HepG2 (cell line): ENCODE results near the gene TTLL10. TPM values are rescaled to one million over a fixed set of nuclear protein-coding genes. Genes with fewer than 3 reads are reported as not detected.

Source experiments
- ATAC-seq: fragments of 200-7000 bp; cut with Tn5 transposase; 3 replicates; pipeline ENCODE4 v1.9.1; 2020; ENCODE audit warnings: mild to moderate bottlenecking, moderate library complexity
- BruUV-seq: library from RNA; stranded (reverse); fragments of 400-500 nt; replicated peaks from 2 replicates; lab custom pipeline; 2021; lab: Mats Ljungman, UMichigan
- CTCF ChIA-PET: fragments of 300-600 bp; formaldehyde crosslinking; extraction: SDS; loops from one replicate; lab custom pipeline; 2021; ENCODE audit warnings: low total read pairs, inconsistent platforms, low intra/inter-chr PET ratio; lab: Yijun Ruan, JAX
- POLR2A ChIA-PET: fragments of 350-600 bp; sonication (Branson Sonifier 250); formaldehyde crosslinking; loops from one replicate; lab custom pipeline; 2020; ENCODE audit warnings: antibody characterized with exemption, inconsistent platforms; lab: Yijun Ruan, JAX
- DNase-seq: peaks from one replicate; pipeline ENCODE4 v3.0.0-alpha.2; 2015; ENCODE audit warnings: low spot score
- FAIRE-seq: peaks from 3 replicates; lab custom pipeline; 2011; peaks lifted over from hg19 to GRCh38; lab: Jason Lieb, UNC
- H2AFZ ChIP-seq: one replicate; pipeline ENCODE4 v1.6.1; 2011; ENCODE audit warnings: low read length, inconsistent platforms
- H3K27ac ChIP-seq: fragments of 300-600 bp; 3 replicates; pipeline ENCODE4 v1.8.0; 2011; ENCODE audit warnings: mixed run types, mild to moderate bottlenecking, mixed read lengths, low read length, inconsistent platforms; ENCODE audit not compliant: insufficient read depth; ENCODE audit errors: extremely low read length
- H3K27me3 ChIP-seq, 2 experiments: fragments of 200-600 bp in 1 of 2; 2 replicates in 1 of 2; 3 replicates in 1 of 2; pipeline versions ENCODE4 v1.6.0 to v1.8.0; 2011; ENCODE audit warnings: low read length in 2 of 2, mild to moderate bottlenecking in 2 of 2, moderate library complexity in 2 of 2, inconsistent platforms in 1 of 2; ENCODE audit not compliant: insufficient read depth in 2 of 2, control insufficient read depth in 1 of 2
- H3K36me3 ChIP-seq, 2 experiments: fragments of 200-600 bp in 1 of 2; replicated peaks in 1 of 2; 2 replicates in 1 of 2; 3 replicates in 1 of 2; pipeline versions ENCODE4 v1.5.1 to v1.8.0; 2011; ENCODE audit warnings: low read length in 2 of 2, inconsistent platforms in 1 of 2; ENCODE audit not compliant: insufficient read depth in 2 of 2, control insufficient read depth in 1 of 2
- H3K4me1 ChIP-seq: 2 replicates; pipeline ENCODE4 v1.5.1; 2012; ENCODE audit warnings: low read length, inconsistent platforms; ENCODE audit not compliant: insufficient read depth
- H3K4me2 ChIP-seq: 2 replicates; pipeline ENCODE4 v1.6.0; 2011; ENCODE audit warnings: low read depth, low read length, inconsistent platforms
- H3K4me3 ChIP-seq, 3 experiments: fragments of 200-600 bp in 1 of 3; sonication (generic), shearing (Covaris generic) in 1 of 3; replicated peaks in 1 of 3; 2 replicates each; pipeline ENCODE4 v1.5.1; 2011 to 2016; ENCODE audit warnings: low read length in 3 of 3, inconsistent platforms in 2 of 3, low read depth in 2 of 3, mild to moderate bottlenecking in 2 of 3, control low read depth in 1 of 3, mixed read lengths in 1 of 3; ENCODE audit not compliant: insufficient read depth in 1 of 3
- H3K79me2 ChIP-seq: one replicate; pipeline ENCODE4 v1.6.1; 2011; ENCODE audit warnings: low read length, inconsistent platforms; ENCODE audit not compliant: insufficient read depth
- H3K9ac ChIP-seq: 2 replicates; pipeline ENCODE4 v1.6.0; 2011; ENCODE audit warnings: mild to moderate bottlenecking, low read depth, low read length, inconsistent platforms; ENCODE audit not compliant: insufficient read depth
- H3K9me3 ChIP-seq: 2 replicates; pipeline ENCODE4 v1.5.1; 2012; ENCODE audit warnings: mild to moderate bottlenecking, low read length
- H4K20me1 ChIP-seq: 2 replicates; pipeline ENCODE4 v1.6.0; 2011; ENCODE audit warnings: inconsistent platforms, mild to moderate bottlenecking, low read length, moderate library complexity; ENCODE audit not compliant: insufficient read depth
- GFI1 ChIP-seq: sonication (generic); formaldehyde crosslinking; IDR thresholded peaks from 2 replicates; pipeline ENCODE4 v1.5.0; 2020; ENCODE audit warnings: missing genetic modification reagents, mild to moderate bottlenecking, borderline replicate concordance
- JUNB ChIP-seq: sonication (generic); formaldehyde crosslinking; IDR thresholded peaks from 2 replicates; pipeline ENCODE4 v1.8.0; 2022; ENCODE audit warnings: missing genetic modification reagents, mild to moderate bottlenecking, borderline replicate concordance
- PCBP1 ChIP-seq: fragments of 200-400 bp; formaldehyde crosslinking; IDR thresholded peaks from 2 replicates; pipeline ENCODE4 v1.6.1; 2017; ENCODE audit warnings: mild to moderate bottlenecking, low read depth, low read length, borderline replicate concordance
- TRIM24 ChIP-seq: sonication (generic); formaldehyde crosslinking; IDR thresholded peaks from 2 replicates; pipeline ENCODE4 v1.8.0; 2022; ENCODE audit warnings: mild to moderate bottlenecking, missing genetic modification reagents
- YY1 ChIP-seq: IDR thresholded peaks from 2 replicates; pipeline ENCODE4 v1.6.1; 2011; ENCODE audit warnings: low read length, low read depth, moderate library complexity, mild to moderate bottlenecking; ENCODE audit not compliant: insufficient read depth, insufficient replicate concordance
- ZFY ChIP-seq: sonication (generic); formaldehyde crosslinking; IDR thresholded peaks from 2 replicates; pipeline ENCODE4 v1.4.0; 2020; ENCODE audit warnings: missing genetic modification reagents
- ZHX1 ChIP-seq: sonication (generic); formaldehyde crosslinking; IDR thresholded peaks from 2 replicates; pipeline ENCODE4 v1.8.1; 2022; ENCODE audit warnings: low read depth, mild to moderate bottlenecking, missing genetic modification reagents
- ZNF24 ChIP-seq: fragments of 450-650 bp; IDR thresholded peaks from 2 replicates; pipeline ENCODE4 v1.6.1; 2017; ENCODE audit warnings: antibody characterized with exemption, mild to moderate bottlenecking
- ZNF256 ChIP-seq: sonication (generic); formaldehyde crosslinking; conservative IDR thresholded peaks from 2 replicates; pipeline ENCODE4 v1.4.0; 2020; ENCODE audit warnings: missing genetic modification reagents
- ZNF704 ChIP-seq: sonication (generic); formaldehyde crosslinking; IDR thresholded peaks from 2 replicates; pipeline ENCODE4 v1.8.1; 2023; ENCODE audit warnings: mild to moderate bottlenecking, inconsistent platforms, moderate library complexity, missing genetic modification reagents, borderline replicate concordance
- ZSCAN21 ChIP-seq: sonication (generic); formaldehyde crosslinking; IDR thresholded peaks from 2 replicates; pipeline ENCODE4 v1.8.0; 2022; ENCODE audit warnings: mild to moderate bottlenecking, missing genetic modification reagents, moderate library complexity, borderline replicate concordance
- WGBS: methylation state at CpG from one replicate; pipeline ENCODE4 v1.1.6; 2017; ENCODE audit warnings: low lambda C conversion rate; 5-methylcytosine and 5-hydroxymethylcytosine counted together
- in situ Hi-C: cut with HindIII; loops from 2 replicates; pipeline ENCODE4 v1.10.0; 2017; ENCODE audit warnings: low pct_unique_long_range_greater_than_20kb; ENCODE audit not compliant: extremely low pct_ligation_motif_present
- intact Hi-C: fragments of 100-400 bp; cut with micrococcal nuclease; formaldehyde crosslinking; loops from one replicate; pipeline ENCODE4 v1.10.0; 2022; ENCODE audit not compliant: unreplicated experiment
- polyA plus RNA-seq, 8 experiments: library from polyadenylated mRNA; depleted of rRNA in 3 of 8; stranded (reverse) in 7 of 8; unstranded in 1 of 8; fragments of >200 nt; fragmentation: Illumina TruSeq in 4 of 8; extraction: Trizol in 4 of 8; gene quantifications; 2 replicates each; pipeline versions ENCODE4 v1.2.1 to v1.2.3, GENCODE V29; 2011 to 2016; ENCODE audit warnings: low read depth in 4 of 8, missing spikeins in 1 of 8, mixed read lengths in 1 of 8; ENCODE audit not compliant: insufficient read depth in 1 of 8
- total RNA-seq, 5 experiments: library from RNA; depleted of rRNA; stranded (reverse); fragments of >200 nt; fragmentation: Illumina TruSeq; extraction: Trizol; gene quantifications; 2 replicates each; pipeline ENCODE4 v1.2.3, GENCODE V29; 2016; ENCODE audit warnings: low read depth in 1 of 5
- TF ChIP-seq, protein P1 (sequence below): sonication (generic); formaldehyde crosslinking; IDR thresholded peaks from 2 replicates; pipeline ENCODE4 v1.5.0; 2020; ENCODE audit warnings: missing genetic modification reagents
- TF ChIP-seq, protein P2 (sequence below): IDR thresholded peaks from 2 replicates; pipeline ENCODE4 v1.6.1; 2016
- TF ChIP-seq, protein P3 (sequence below): sonication (generic); formaldehyde crosslinking; IDR thresholded peaks from 2 replicates; pipeline ENCODE4 v1.4.0; 2020; ENCODE audit warnings: mild to moderate bottlenecking, missing genetic modification reagents

TTLL10 gene
- total and polyA plus RNA-seq, 2 of the 13 experiments (the other 11 are each of a cell fraction or from before 2014, with no cell fraction given): not detected

GRCh38 chr1:1231400-1232207 is 57.9 kb downstream of the TTLL10 start, which contains the start of gene SDF4:
Gene SDF4, minus strand, starts transcription at chr1:1232001. Its CDS starts 3,229 bp downstream, at chr1:1228772.
- Histone ChIP-seq H3K9me3 (no peaks in the 10 kb centered on the region), H3K27me3 (no peaks in the 10 kb centered on the region; a peak in 2 of 5 replicates), H3K4me1 (peaks cover 58% of the 10 kb centered on the region), H3K79me2 (peaks cover 41% of the 10 kb centered on the region), H3K4me3 (peak within 1 kb of the TSS; percentile 73 to 93 (median 91)), H3K27ac (peak within 1 kb of the TSS; percentile 88), H4K20me1 (no peaks in the 10 kb centered on the region), H3K4me2 (peak within 1 kb of the TSS; percentile 85), H3K9ac (peak within 1 kb of the TSS; percentile 98), H3K36me3 (peaks cover 12 to 20% of the 10 kb centered on the region in 2 experiments; a peak in 4 of 5 replicates), H2AFZ (no peak within 1 kb of the TSS)
- WGBS: 0% methylated on average over 5 of the region's 99 CpGs
- ATAC-seq: peak; percentile 84
- BruUV-seq: no TSS peak
- POLR2A ChIA-PET: interaction anchor here (0.9 to 2.7 kb wide), 12 partner anchors 8 to 231 kb away, joined by 3 to 25 read pairs (median 6); partner anchors contain the start of genes C1orf159, HES4 and UBE2J2
- CTCF ChIA-PET: interaction anchor here (0.8 to 2.1 kb wide), 3 partner anchors 108 to 110 kb away, joined by 3 to 5 read pairs (median 3); no protein-coding TSS in a partner anchor
- peak; percentile 36 for FAIRE-seq
- peak; percentile 88 for DNase-seq
- in situ Hi-C loops (no loop called here), intact Hi-C loops (loop anchor here (5.0 to 10.0 kb wide), 3 partner anchors 57 to 227 kb away; partner anchors contain the start of genes HES4 and TTLL10)
- TF ChIP-seq ZHX1 (CRISPR knock-in tag) (peak; percentile 90), PCBP1 (peak; percentile 84), ZFY (CRISPR knock-in tag) (peak; percentile 92), ZNF256 (CRISPR knock-in tag) (no peak), TRIM24 (no peak), ZSCAN21 (CRISPR knock-in tag) (peak; percentile 58; the same call in 1 of the 2 replicates), ZNF704 (CRISPR knock-in tag) (no peak; the same call in 1 of the 2 replicates), ZNF24 (no peak), GFI1 (CRISPR knock-in tag) (peak; percentile 33; the same call in 1 of the 2 replicates), YY1 (peak; percentile 100), JUNB (CRISPR knock-in tag) (no peak)
- TF ChIP-seq, protein P1, sequence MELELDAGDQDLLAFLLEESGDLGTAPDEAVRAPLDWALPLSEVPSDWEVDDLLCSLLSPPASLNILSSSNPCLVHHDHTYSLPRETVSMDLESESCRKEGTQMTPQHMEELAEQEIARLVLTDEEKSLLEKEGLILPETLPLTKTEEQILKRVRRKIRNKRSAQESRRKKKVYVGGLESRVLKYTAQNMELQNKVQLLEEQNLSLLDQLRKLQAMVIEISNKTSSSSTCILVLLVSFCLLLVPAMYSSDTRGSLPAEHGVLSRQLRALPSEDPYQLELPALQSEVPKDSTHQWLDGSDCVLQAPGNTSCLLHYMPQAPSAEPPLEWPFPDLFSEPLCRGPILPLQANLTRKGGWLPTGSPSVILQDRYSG: no peak
- TF ChIP-seq, protein P2, sequence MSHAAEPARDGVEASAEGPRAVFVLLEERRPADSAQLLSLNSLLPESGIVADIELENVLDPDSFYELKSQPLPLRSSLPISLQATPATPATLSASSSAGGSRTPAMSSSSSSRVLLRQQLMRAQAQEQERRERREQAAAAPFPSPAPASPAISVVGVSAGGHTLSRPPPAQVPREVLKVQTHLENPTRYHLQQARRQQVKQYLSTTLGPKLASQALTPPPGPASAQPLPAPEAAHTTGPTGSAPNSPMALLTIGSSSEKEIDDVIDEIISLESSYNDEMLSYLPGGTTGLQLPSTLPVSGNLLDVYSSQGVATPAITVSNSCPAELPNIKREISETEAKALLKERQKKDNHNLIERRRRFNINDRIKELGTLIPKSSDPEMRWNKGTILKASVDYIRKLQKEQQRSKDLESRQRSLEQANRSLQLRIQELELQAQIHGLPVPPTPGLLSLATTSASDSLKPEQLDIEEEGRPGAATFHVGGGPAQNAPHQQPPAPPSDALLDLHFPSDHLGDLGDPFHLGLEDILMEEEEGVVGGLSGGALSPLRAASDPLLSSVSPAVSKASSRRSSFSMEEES (CRISPR knock-in tag): peak; percentile 64
- TF ChIP-seq, protein P3, sequence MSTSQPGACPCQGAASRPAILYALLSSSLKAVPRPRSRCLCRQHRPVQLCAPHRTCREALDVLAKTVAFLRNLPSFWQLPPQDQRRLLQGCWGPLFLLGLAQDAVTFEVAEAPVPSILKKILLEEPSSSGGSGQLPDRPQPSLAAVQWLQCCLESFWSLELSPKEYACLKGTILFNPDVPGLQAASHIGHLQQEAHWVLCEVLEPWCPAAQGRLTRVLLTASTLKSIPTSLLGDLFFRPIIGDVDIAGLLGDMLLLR (CRISPR knock-in tag): peak; percentile 49; the same call in 1 of the 2 replicates
